Stimulated activated CD8-positive, alpha-beta memory T cell treated with anti-CD3 and anti-CD28 coated beads, Interleukin-15, amount 100 ng/mL, for 4 hours (primary cell): ENCODE results near the gene PRSS2.

ENCODE experiments used
- DNase-seq, 2 donors: peaks; one replicate each; pipeline ENCODE4 v3.0.0-alpha.2; 2020; ENCODE audit warnings: low read depth in 2 of 2

The PRSS2 gene

GRCh38 chr7:142801601-142802295, 31.0 kb downstream of the PRSS2 start:
- DNase-seq: no peak

- no peak for DNase-seq
Observed at GRCh38 chr7:142802301-142802700, 31.5 kb downstream of the PRSS2 start.

- DNase-seq: no peak
Observed at GRCh38 chr7:142803901-142804300, 33.1 kb downstream of the PRSS2 start.

GRCh38 chr7:142804728-142805207, 34.0 kb downstream of the PRSS2 start:
- peak in 1 of 2 donors; percentile 57 for DNase-seq

GRCh38 chr7:142805350-142806021, 34.7 kb downstream of the PRSS2 start:
- DNase-seq: no peak

GRCh38 chr7:142806022-142806356, 35.2 kb downstream of the PRSS2 start:
- DNase-seq: no peak

- DNase-seq: no peak
Observed at GRCh38 chr7:142806957-142807356, 36.2 kb downstream of the PRSS2 start.

GRCh38 chr7:142807855-142808460, 37.2 kb downstream of the PRSS2 start:
- no peak for DNase-seq

- DNase-seq: no peak
Observed at GRCh38 chr7:142808461-142808801, 37.7 kb downstream of the PRSS2 start.

GRCh38 chr7:142808802-142809583, 38.2 kb downstream of the PRSS2 start:
- peak; percentile 88 to 93 for DNase-seq

GRCh38 chr7:142809671-142810070, 38.9 kb downstream of the PRSS2 start:
- no peak for DNase-seq

- no peak for DNase-seq
Observed at GRCh38 chr7:142811154-142811737, 40.5 kb downstream of the PRSS2 start.

- no peak for DNase-seq
Observed at GRCh38 chr7:142812437-142813215, 41.9 kb downstream of the PRSS2 start.

- DNase-seq: no peak
Observed at GRCh38 chr7:142813226-142813625, 42.5 kb downstream of the PRSS2 start.

GRCh38 chr7:142813699-142814098, 42.9 kb downstream of the PRSS2 start:
- DNase-seq: no peak

- no peak for DNase-seq
Observed at GRCh38 chr7:142814451-142814850, 43.7 kb downstream of the PRSS2 start.

GRCh38 chr7:142815134-142815533, 44.4 kb downstream of the PRSS2 start:
- DNase-seq: no peak

GRCh38 chr7:142817506-142817905, 46.7 kb downstream of the PRSS2 start:
- DNase-seq: no peak

GRCh38 chr7:142819530-142819929, 48.8 kb downstream of the PRSS2 start:
- no peak for DNase-seq

- no peak for DNase-seq
Observed at GRCh38 chr7:142822714-142823113, 51.9 kb downstream of the PRSS2 start.
